H1 (cell line): ENCODE results near the gene SELENOO. TPM values are rescaled to one million over a fixed set of nuclear protein-coding genes. Genes with fewer than 3 reads are reported as not detected.

Experiments used
- CTCF ChIA-PET: fragments of 300-600 bp; sonication (Branson Sonifier 250); formaldehyde crosslinking; loops from one replicate; lab custom pipeline; 2021; ENCODE audit not compliant: partially characterized antibody; lab: Charles Lee
- POLR2A ChIA-PET: fragments of 300-600 bp; sonication (Branson Sonifier 250); formaldehyde crosslinking; loops from one replicate; lab custom pipeline; 2021; ENCODE audit warnings: inconsistent platforms; ENCODE audit not compliant: partially characterized antibody; lab: Charles Lee
- DNase-seq, 2 experiments: peaks; one replicate each; pipeline versions ENCODE4 v3.0.0 to v3.0.0-alpha.2; 2010 to 2022; ENCODE audit warnings: low spot score in 2 of 2, low read depth in 1 of 2, mixed read lengths in 1 of 2
- FAIRE-seq: peaks from 2 replicates; lab custom pipeline; 2011; peaks lifted over from hg19 to GRCh38; lab: Jason Lieb, UNC
- H2AFZ ChIP-seq: 2 replicates; pipeline ENCODE4 v1.8.1; 2012; ENCODE audit warnings: low read length, inconsistent platforms
- H2AK5ac ChIP-seq: 2 replicates; pipeline ENCODE4 v1.6.1; 2013; ENCODE audit warnings: low read depth, low read length
- H2BK120ac ChIP-seq: replicated peaks from 2 replicates; pipeline ENCODE3; 2013; ENCODE audit warnings: low read depth, low read length, inconsistent platforms
- H2BK12ac ChIP-seq: 2 replicates; pipeline ENCODE4 v1.6.1; 2013; ENCODE audit warnings: low read depth, low read length
- H2BK15ac ChIP-seq: 2 replicates; pipeline ENCODE4 v1.6.1; 2013; ENCODE audit warnings: low read length
- H2BK20ac ChIP-seq: 2 replicates; pipeline ENCODE4 v1.6.1; 2013; ENCODE audit warnings: low read length
- H2BK5ac ChIP-seq: 2 replicates; pipeline ENCODE4 v1.6.1; 2013; ENCODE audit warnings: low read depth, low read length
- H3K14ac ChIP-seq: 2 replicates; pipeline ENCODE4 v1.6.1; 2013; ENCODE audit warnings: inconsistent platforms; ENCODE audit not compliant: insufficient read length
- H3K18ac ChIP-seq: 2 replicates; pipeline ENCODE4 v1.6.1; 2013; ENCODE audit warnings: low read length; ENCODE audit errors: extremely low read depth
- H3K23ac ChIP-seq: 2 replicates; pipeline ENCODE4 v1.6.1; 2013; ENCODE audit warnings: inconsistent platforms; ENCODE audit not compliant: insufficient read length
- H3K23me2 ChIP-seq: 2 replicates; pipeline ENCODE4 v1.6.1; 2013; ENCODE audit warnings: low read depth, low read length
- H3K27ac ChIP-seq: 2 replicates; pipeline ENCODE4 v1.6.1; 2011; ENCODE audit warnings: low read depth, low read length, inconsistent platforms
- H3K27me3 ChIP-seq, 4 experiments: replicated peaks in 1 of 4; 1 replicate in 1 of 4; 2 replicates in 3 of 4; pipeline versions ENCODE4 v1.6.1 to v1.8.1; 2011 to 2013; ENCODE audit warnings: low read length in 3 of 4, mild to moderate bottlenecking in 3 of 4, inconsistent platforms in 2 of 4, mixed read lengths in 2 of 4, moderate library complexity in 1 of 4; ENCODE audit not compliant: control insufficient read depth in 3 of 4, insufficient read depth in 3 of 4; ENCODE audit errors: extremely low read depth in 1 of 4
- H3K36me3 ChIP-seq, 4 experiments: 2 replicates each; pipeline versions ENCODE4 v1.6.1 to v1.8.1; 2011 to 2013; ENCODE audit warnings: mild to moderate bottlenecking in 4 of 4, low read length in 3 of 4, moderate library complexity in 2 of 4, control low read depth in 1 of 4, inconsistent platforms in 1 of 4; ENCODE audit not compliant: insufficient read depth in 4 of 4, control insufficient read depth in 2 of 4
- H3K4ac ChIP-seq: replicated peaks from 2 replicates; pipeline ENCODE3; 2013; ENCODE audit warnings: low read length, low read depth, mixed read lengths, inconsistent platforms; ENCODE audit not compliant: insufficient read length
- H3K4me1 ChIP-seq, 4 experiments: replicated peaks in 1 of 4; 1 replicate in 1 of 4; 2 replicates in 3 of 4; pipeline versions ENCODE4 v1.6.1 to v1.8.1; 2011 to 2013; ENCODE audit warnings: low read length in 3 of 4, inconsistent platforms in 2 of 4, mixed read lengths in 1 of 4; ENCODE audit not compliant: insufficient read depth in 4 of 4, control insufficient read depth in 3 of 4
- H3K4me2 ChIP-seq, 2 experiments: 2 replicates each; pipeline versions ENCODE4 v1.6.1 to v1.8.1; 2011 to 2013; ENCODE audit warnings: low read depth in 2 of 2, low read length in 2 of 2, control low read depth in 1 of 2, inconsistent platforms in 1 of 2, mild to moderate bottlenecking in 1 of 2; ENCODE audit not compliant: insufficient read depth in 1 of 2
- H3K4me3 ChIP-seq, 4 experiments: fragments of 200-600, 300-600 bp in 1 of 4; sonication (generic), shearing (Covaris generic), sonication (Bioruptor Twin) in 1 of 4; 2 replicates each; pipeline versions ENCODE4 v1.5.1 to v1.8.1; 2011 to 2016; ENCODE audit warnings: low read length in 4 of 4, low read depth in 3 of 4, control low read depth in 2 of 4, inconsistent platforms in 2 of 4, mild to moderate bottlenecking in 2 of 4, mixed read lengths in 1 of 4, moderate library complexity in 1 of 4; ENCODE audit not compliant: insufficient read depth in 2 of 4; ENCODE audit errors: extremely low read depth in 1 of 4
- H3K56ac ChIP-seq: replicated peaks from 2 replicates; pipeline ENCODE3; 2013; ENCODE audit warnings: low read depth, mild to moderate bottlenecking, mixed read lengths, low read length, inconsistent platforms; ENCODE audit not compliant: insufficient read length
- H3K79me1 ChIP-seq: 2 replicates; pipeline ENCODE4 v1.6.1; 2013; ENCODE audit warnings: low read depth, low read length, control low read depth
- H3K79me2 ChIP-seq, 2 experiments: 2 replicates each; pipeline versions ENCODE4 v1.6.1 to v1.8.1; 2012 to 2013; ENCODE audit warnings: low read length in 2 of 2, mild to moderate bottlenecking in 2 of 2, inconsistent platforms in 1 of 2; ENCODE audit not compliant: insufficient read depth in 2 of 2, control insufficient read depth in 1 of 2
- H3K9ac ChIP-seq, 4 experiments: replicated peaks in 1 of 4; 1 replicate in 1 of 4; 2 replicates in 3 of 4; pipeline versions ENCODE4 v1.6.1 to v1.8.1; 2011 to 2013; ENCODE audit warnings: low read depth in 3 of 4, low read length in 3 of 4, control low read depth in 2 of 4, mild to moderate bottlenecking in 2 of 4, moderate library complexity in 2 of 4, inconsistent platforms in 1 of 4; ENCODE audit errors: extremely low read depth in 1 of 4
- H3K9me3 ChIP-seq, 2 experiments: 2 replicates each; pipeline versions ENCODE4 v1.6.1 to v1.8.1; 2012 to 2013; ENCODE audit warnings: mild to moderate bottlenecking in 2 of 2, moderate library complexity in 2 of 2, control low read depth in 1 of 2, inconsistent platforms in 1 of 2, low read depth in 1 of 2, low read length in 1 of 2, mixed read lengths in 1 of 2; ENCODE audit not compliant: insufficient read depth in 2 of 2
- H4K20me1 ChIP-seq, 2 experiments: replicated peaks in 1 of 2; 2 replicates each; pipeline versions ENCODE3 to v1.8.1; 2011 to 2013; ENCODE audit warnings: inconsistent platforms in 2 of 2, low read length in 2 of 2, mild to moderate bottlenecking in 1 of 2; ENCODE audit not compliant: insufficient read depth in 2 of 2, control insufficient read depth in 1 of 2
- H4K5ac ChIP-seq: 2 replicates; pipeline ENCODE4 v1.6.1; 2013; ENCODE audit warnings: low read length, low read depth, mixed read lengths, inconsistent platforms; ENCODE audit not compliant: insufficient read length
- H4K8ac ChIP-seq: 2 replicates; pipeline ENCODE4 v1.8.0; 2013; ENCODE audit warnings: mild to moderate bottlenecking, moderate library complexity, low read length, inconsistent platforms; ENCODE audit not compliant: insufficient read depth; ENCODE audit errors: extremely low read depth
- H4K91ac ChIP-seq: replicated peaks from 2 replicates; pipeline ENCODE3; 2013; ENCODE audit warnings: low read length, mixed read lengths, inconsistent platforms; ENCODE audit not compliant: insufficient read length
- ATF2 ChIP-seq: IDR thresholded peaks from 2 replicates; pipeline ENCODE4 v1.6.1; 2012; ENCODE audit warnings: low read length, inconsistent platforms
- EP300 ChIP-seq, 2 experiments: IDR thresholded peaks; 1 replicate in 1 of 2; 2 replicates in 1 of 2; pipeline ENCODE4 v1.6.1; 2011 to 2012; ENCODE audit warnings: low read depth in 2 of 2, low read length in 2 of 2, mild to moderate bottlenecking in 2 of 2, borderline replicate concordance in 1 of 2, inconsistent platforms in 1 of 2, moderate library complexity in 1 of 2
- FOSL1 ChIP-seq: IDR thresholded peaks from 2 replicates; pipeline ENCODE4 v1.6.1; 2011; ENCODE audit warnings: mild to moderate bottlenecking, low read depth, low read length, moderate library complexity; ENCODE audit not compliant: insufficient read depth
- GTF2F1 ChIP-seq: IDR thresholded peaks from 2 replicates; pipeline ENCODE4 v1.6.1; 2012; ENCODE audit warnings: low read depth, low read length, improper control_type of control experiment, borderline replicate concordance
- HDAC6 ChIP-seq: IDR thresholded peaks from one replicate; pipeline ENCODE4 v1.7.1; 2012; ENCODE audit warnings: low read depth, mild to moderate bottlenecking, inconsistent platforms, low read length, moderate library complexity
- KDM5A ChIP-seq: fragments of 200-600 bp; IDR thresholded peaks from 2 replicates; pipeline ENCODE4 v1.7.1; 2012; ENCODE audit warnings: mild to moderate bottlenecking, low read length, inconsistent platforms, mixed read lengths
- NANOG ChIP-seq: IDR thresholded peaks from 2 replicates; pipeline ENCODE4 v1.6.1; 2011; ENCODE audit warnings: low read length, low read depth, mild to moderate bottlenecking, inconsistent platforms; ENCODE audit not compliant: insufficient read depth, poor library complexity, severe bottlenecking
- POLR2A ChIP-seq, 2 experiments: IDR thresholded peaks; 1 replicate in 1 of 2; 2 replicates in 1 of 2; pipeline ENCODE4 v1.6.1; 2011; ENCODE audit warnings: low read depth in 2 of 2, low read length in 2 of 2, mild to moderate bottlenecking in 2 of 2; ENCODE audit errors: control extremely low read depth in 1 of 2
- POU5F1 ChIP-seq: IDR thresholded peaks from 2 replicates; pipeline ENCODE4 v1.6.1; 2011; ENCODE audit warnings: low read depth, mild to moderate bottlenecking, low read length, moderate library complexity
- TAF1 ChIP-seq: IDR thresholded peaks from 2 replicates; pipeline ENCODE4 v1.6.1; 2011; ENCODE audit warnings: mild to moderate bottlenecking, low read depth, low read length
- TEAD4 ChIP-seq: IDR thresholded peaks from 2 replicates; pipeline ENCODE4 v1.6.1; 2012; ENCODE audit warnings: low read depth, low read length, inconsistent platforms, mixed read lengths
- WGBS, 2 experiments: shearing (Covaris generic) in 1 of 2; methylation state at CpG; one replicate each; pipeline versions ENCODE4 v1.1.6 to v1.1.7; 2013 to 2015; ENCODE audit warnings: low lambda C conversion rate in 2 of 2, mixed read lengths in 2 of 2, inconsistent platforms in 1 of 2, low coverage in 1 of 2, missing lambda C conversion rate in 1 of 2; ENCODE audit not compliant: insufficient replicate concordance in 2 of 2, insufficient coverage in 1 of 2, insufficient read length in 1 of 2; ENCODE audit errors: extremely low coverage in 1 of 2, missing lambda C conversion rate in 1 of 2; 5-methylcytosine and 5-hydroxymethylcytosine counted together
- polyA plus RNA-seq, 7 experiments: library from polyadenylated mRNA; depleted of rRNA in 3 of 7; stranded (reverse) in 5 of 7; unstranded in 2 of 7; fragments of >200 nt in 5 of 7; fragments of 200-250 nt in 2 of 7; gene quantifications; 1 replicate in 5 of 7; 2 replicates in 1 of 7; 4 replicates in 1 of 7; pipeline versions ENCODE4 v1.2.1 to v1.2.3, GENCODE V29; 2011 to 2013; ENCODE audit warnings: missing spikeins in 2 of 7, mixed read lengths in 2 of 7
- total RNA-seq: library from RNA; stranded (reverse); fragmentation: NEBNext Ultra II Directional; extraction: Animal tissue kit (Norgen Biotek cat#: 25700); gene quantifications from 2 replicates; pipeline ENCODE4 v1.2.1, GENCODE V29; 2021

Gene SELENOO
- total and polyA plus RNA-seq, 2 of the 8 experiments (the other 6 are each of a cell fraction or from before 2014, with no cell fraction given): 18.6 to 25.1 TPM

GRCh38 chr22:50173311-50173982 lies 27.4 kb upstream of the SELENOO start:
- no peak overlapping the region for H3K4me2 ChIP-seq
- H3K79me1 ChIP-seq: no peaks in the 10 kb centered on the region
- no peak overlapping the region for H3K9ac ChIP-seq
- H3K27me3 ChIP-seq: peaks cover 4 to 25% (median 15%) of the 10 kb centered on the region in 4 experiments
- no peak overlapping the region for H2BK15ac ChIP-seq
- FAIRE-seq (no peak), DNase-seq (no peak)
- H4K8ac ChIP-seq: no peak overlapping the region
- no peaks in the 10 kb centered on the region for H3K9me3 ChIP-seq
- no peak overlapping the region for H4K5ac ChIP-seq
- H2AK5ac ChIP-seq: no peak overlapping the region
- H3K56ac ChIP-seq: no peak overlapping the region
- H2BK12ac ChIP-seq: no peak overlapping the region
- no peak overlapping the region for H3K18ac ChIP-seq
- no peak overlapping the region for H2BK120ac ChIP-seq
- no peak overlapping the region for H2BK20ac ChIP-seq
- no peak overlapping the region for H3K23ac ChIP-seq
- no peaks in the 10 kb centered on the region for H3K36me3 ChIP-seq
- no peak overlapping the region for H2AFZ ChIP-seq
- peaks cover 5% of the 10 kb centered on the region; the same call in 1 of the 2 replicates for H3K23me2 ChIP-seq
- no peak overlapping the region for H2BK5ac ChIP-seq
- H3K79me2 ChIP-seq: no peaks in the 10 kb centered on the region
- no peak overlapping the region for H3K27ac ChIP-seq
- H3K4me1 ChIP-seq: peaks cover 0 to 10% (median under 1%) of the 10 kb centered on the region in 4 experiments; a peak in 4 of 7 replicates
- H4K20me1 ChIP-seq: peaks cover 0 to 3% of the 10 kb centered on the region in 2 experiments
- H3K4ac ChIP-seq: no peak overlapping the region
- no peak overlapping the region for H3K4me3 ChIP-seq
- no peak overlapping the region for H4K91ac ChIP-seq
- H3K14ac ChIP-seq: no peak overlapping the region
- ChIA-PET POLR2A (no interaction called here), CTCF (interaction anchor here (1.8 kb wide), 1 partner anchor 9 kb away, joined by 5 read pairs; no protein-coding TSS in a partner anchor)
- 91% methylated on average over 21 of the region's 26 CpGs; no CpG with 5 or more reads in 1 of the 2 experiments for WGBS, 2 experiments
- TF ChIP-seq HDAC6 (no peak), ATF2 (no peak), FOSL1 (no peak), TEAD4 (no peak), POU5F1 (no peak), TAF1 (no peak), EP300 (IDR thresholded peaks at IDR 0.05; ENCODE audit: borderline replicate concordance in 1 of 2, low read depth in 2 of 2, low read length in 2 of 2) (no peak), POLR2A (IDR thresholded peaks at IDR 0.05; ENCODE audit: control extremely low read depth in 1 of 2, low read depth in 2 of 2, low read length in 2 of 2) (no peak), NANOG (no peak), GTF2F1 (no peak), KDM5A (no peak)
